ENCODE data around the gene TXNDC5. TPM values are rescaled to one million over a fixed set of nuclear protein-coding genes. Genes with fewer than 3 reads are reported as not detected.

The TXNDC5 gene
- total RNA-seq, 1 experiment from 2014 or later = 128 TPM

DNA sequence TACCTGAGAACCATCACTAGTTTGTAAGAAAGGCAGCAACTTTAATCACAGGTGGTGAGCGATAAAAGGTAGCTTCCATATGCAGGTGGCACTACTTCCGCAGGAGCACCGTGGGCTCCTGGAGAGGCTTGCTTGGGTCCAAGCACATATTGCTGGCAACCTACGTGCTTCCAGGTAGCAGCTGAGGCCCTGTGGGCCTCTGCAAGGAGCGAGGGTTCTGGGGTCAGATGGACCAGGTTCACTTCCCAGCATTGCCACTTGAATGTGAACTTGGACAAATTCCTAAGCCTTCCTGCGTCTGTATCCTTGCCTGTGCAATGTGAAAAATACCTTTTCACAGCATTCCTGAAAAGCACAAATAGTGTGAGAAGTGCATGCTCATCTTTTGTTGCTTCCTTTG is 31.0 kb downstream of the TXNDC5 start:
- Histone ChIP-seq H3K4me3 (no peak overlapping the region), H3K27me3 (no peaks in the 10 kb centered on the region), H3K27ac (no peak overlapping the region), H3K9me3 (replicated peaks) (no peaks in the 10 kb centered on the region), H3K4me1 (no peaks in the 10 kb centered on the region), H3K36me3 (peaks cover 3% of the 10 kb centered on the region; the same call in 1 of the 2 replicates)
- no peak for DNase-seq

DNA sequence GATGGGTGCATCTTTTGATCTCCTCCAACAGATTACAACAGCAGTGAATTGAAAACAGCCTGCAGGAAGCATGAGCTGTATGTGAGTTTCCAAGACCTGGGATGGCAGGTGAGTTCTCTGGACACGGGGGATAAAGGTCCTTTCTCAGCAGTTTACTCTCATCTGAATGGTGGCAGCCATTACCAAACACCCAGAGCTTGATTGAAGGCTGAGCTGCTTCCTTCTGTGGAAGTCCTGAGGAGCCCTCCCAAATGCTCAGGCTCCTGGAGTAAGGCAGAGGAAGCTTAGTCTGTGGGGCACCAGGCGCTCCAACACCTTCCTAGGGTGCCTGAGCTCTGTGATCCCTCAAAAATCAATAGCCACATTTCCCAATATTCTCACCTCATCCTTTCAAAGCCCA is 31.5 kb downstream of the TXNDC5 start:
- H3K4me1 ChIP-seq = no peaks in the 10 kb centered on the region
- H3K9me3 ChIP-seq (replicated peaks) = no peaks in the 10 kb centered on the region
- no peak overlapping the region for H3K27ac ChIP-seq
- no peaks in the 10 kb centered on the region for H3K27me3 ChIP-seq
- no peaks in the 10 kb centered on the region; the same call in 1 of the 2 replicates for H3K36me3 ChIP-seq
- no peak overlapping the region for H3K4me3 ChIP-seq
- no peak for DNase-seq

DNA sequence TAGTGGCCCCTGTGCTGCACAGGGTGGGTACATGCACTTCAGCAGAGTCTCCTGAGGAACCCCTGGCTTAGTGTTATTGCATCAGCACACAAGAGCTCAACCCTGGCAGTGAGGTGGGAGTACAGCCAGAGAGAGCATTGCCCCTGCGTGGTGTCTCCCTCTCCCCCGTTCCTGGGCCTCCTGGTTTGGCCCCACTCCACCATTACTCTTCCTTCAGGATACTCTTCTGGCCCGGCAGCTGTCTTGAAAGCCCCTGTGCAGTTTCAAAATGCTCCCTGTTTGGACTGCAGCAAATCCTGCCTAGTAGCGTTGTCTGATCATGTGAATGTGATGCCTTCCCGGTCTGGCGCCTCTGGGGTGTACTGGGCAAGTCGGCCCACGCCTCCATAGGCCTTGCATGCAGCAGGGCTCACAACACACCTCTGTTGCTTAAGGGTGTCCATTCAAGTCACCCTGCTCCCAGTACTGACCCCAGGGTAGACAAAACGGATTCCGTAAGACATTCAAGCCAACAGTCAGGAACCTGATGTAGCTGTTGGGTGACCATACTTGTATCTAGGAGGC is 32.1 kb downstream of the TXNDC5 start:
- Histone ChIP-seq H3K9me3 (replicated peaks) (no peaks in the 10 kb centered on the region), H3K4me1 (no peaks in the 10 kb centered on the region), H3K36me3 (no peaks in the 10 kb centered on the region; the same call in 1 of the 2 replicates), H3K27ac (no peak overlapping the region), H3K27me3 (no peaks in the 10 kb centered on the region), H3K4me3 (no peak overlapping the region)
- DNase-seq = no peak

DNA sequence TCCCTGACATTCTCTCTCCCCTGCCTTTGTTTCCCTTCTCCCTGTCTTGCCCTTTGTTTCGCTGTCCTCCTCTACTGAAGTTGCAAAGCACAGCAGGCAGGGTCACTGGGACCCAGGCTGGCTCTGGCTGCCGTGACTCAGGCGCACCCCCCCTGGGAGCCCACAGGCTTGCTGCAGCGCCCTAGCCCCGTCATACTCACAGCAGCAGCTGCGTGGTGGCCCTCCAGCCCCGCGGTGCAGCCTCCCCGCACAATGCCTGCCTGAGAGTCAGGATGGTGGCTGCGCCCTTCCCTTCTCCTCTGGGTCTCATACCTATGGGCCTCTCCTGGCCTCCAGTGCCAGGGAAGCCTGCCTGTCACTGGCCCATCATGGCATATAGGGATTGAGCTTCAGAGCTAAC is 41.7 kb downstream of the TXNDC5 start:
- no peak overlapping the region for H3K27ac ChIP-seq
- DNase-seq = peak; percentile 3 to 4

DNA sequence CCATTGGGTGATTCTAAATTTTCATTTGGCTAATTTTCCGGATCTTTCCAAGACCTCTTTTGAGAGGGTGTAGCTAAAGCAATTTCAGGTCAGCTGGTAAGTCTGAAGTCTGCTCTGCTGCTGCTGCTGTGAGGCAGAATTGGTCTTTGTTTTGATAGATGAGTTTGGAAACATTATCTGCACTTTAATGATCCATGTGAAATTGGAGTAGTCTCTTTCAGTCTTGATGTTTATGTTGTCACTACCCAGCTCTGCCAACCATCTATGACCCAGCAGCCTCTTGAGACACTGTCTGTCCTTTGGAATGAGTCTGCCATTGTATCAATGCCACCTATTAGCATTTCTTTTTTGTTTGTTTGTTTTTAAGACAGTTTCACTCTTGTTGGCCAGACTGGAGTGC is 44.1 kb downstream of the TXNDC5 start:
- Histone ChIP-seq H3K36me3 (no peaks in the 10 kb centered on the region), H3K27me3 (no peaks in the 10 kb centered on the region), H3K27ac (no peak overlapping the region), H3K4me1 (no peaks in the 10 kb centered on the region), H3K4me3 (no peak overlapping the region), H3K9me3 (replicated peaks) (no peaks in the 10 kb centered on the region)
- no peak for DNase-seq

More for the DNA sequence above, 41.7 kb downstream of the TXNDC5 start:
- H3K4me3 ChIP-seq = no peak overlapping the region
- no peaks in the 10 kb centered on the region for H3K36me3 ChIP-seq
- H3K9me3 ChIP-seq (replicated peaks) = no peaks in the 10 kb centered on the region
- no peaks in the 10 kb centered on the region for H3K27me3 ChIP-seq
- no peaks in the 10 kb centered on the region for H3K4me1 ChIP-seq

DNA sequence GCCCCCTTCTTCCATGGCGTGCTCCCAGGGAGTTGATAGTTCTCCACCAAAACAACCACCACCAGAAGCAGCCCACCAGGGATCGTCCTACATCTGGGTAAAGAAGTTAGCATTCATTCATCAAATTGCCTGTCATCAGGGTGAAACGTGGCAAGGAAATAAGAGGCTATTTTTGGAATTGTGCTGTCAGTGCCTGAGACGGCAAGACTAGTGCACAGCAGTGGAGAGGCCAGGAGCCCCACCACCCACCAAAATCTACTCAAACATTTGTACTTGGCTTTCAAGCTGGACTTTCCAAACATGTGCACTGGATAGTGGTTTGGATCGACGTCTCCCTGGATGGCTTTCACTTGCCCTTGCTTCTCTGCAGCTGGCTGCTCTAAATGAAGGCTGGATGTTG is 44.8 kb downstream of the TXNDC5 start:
- no peaks in the 10 kb centered on the region for H3K36me3 ChIP-seq
- DNase-seq = no peak
- no peaks in the 10 kb centered on the region for H3K4me1 ChIP-seq
- H3K4me3 ChIP-seq = no peak overlapping the region
- H3K27me3 ChIP-seq = no peaks in the 10 kb centered on the region
- no peaks in the 10 kb centered on the region for H3K9me3 ChIP-seq (replicated peaks)
- H3K27ac ChIP-seq = no peak overlapping the region

DNA sequence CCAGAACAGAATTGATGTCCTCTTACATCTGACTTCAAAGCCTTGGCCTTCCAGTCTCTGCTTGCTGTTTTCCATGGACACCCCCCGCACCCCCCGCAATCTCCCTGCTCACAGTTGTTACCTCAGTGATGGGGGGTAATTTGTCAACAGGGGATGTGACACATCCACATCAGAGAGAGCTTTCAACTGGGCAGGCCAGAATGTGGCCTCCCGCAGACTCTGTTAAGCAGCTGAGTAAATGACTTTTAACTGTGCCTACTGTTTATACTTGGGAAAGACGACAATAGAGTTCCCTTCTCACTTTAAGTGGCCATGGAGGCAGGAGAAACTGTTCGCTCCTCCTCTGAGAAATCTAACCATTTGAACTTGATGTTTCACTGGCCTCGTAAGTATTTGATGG is 51.0 kb downstream of the TXNDC5 start:
- Histone ChIP-seq H3K4me3 (no peak overlapping the region), H3K4me1 (no peaks in the 10 kb centered on the region), H3K36me3 (no peaks in the 10 kb centered on the region), H3K9me3 (replicated peaks) (no peaks in the 10 kb centered on the region), H3K27ac (no peak overlapping the region), H3K27me3 (no peaks in the 10 kb centered on the region)
- DNase-seq = no peak

DNA sequence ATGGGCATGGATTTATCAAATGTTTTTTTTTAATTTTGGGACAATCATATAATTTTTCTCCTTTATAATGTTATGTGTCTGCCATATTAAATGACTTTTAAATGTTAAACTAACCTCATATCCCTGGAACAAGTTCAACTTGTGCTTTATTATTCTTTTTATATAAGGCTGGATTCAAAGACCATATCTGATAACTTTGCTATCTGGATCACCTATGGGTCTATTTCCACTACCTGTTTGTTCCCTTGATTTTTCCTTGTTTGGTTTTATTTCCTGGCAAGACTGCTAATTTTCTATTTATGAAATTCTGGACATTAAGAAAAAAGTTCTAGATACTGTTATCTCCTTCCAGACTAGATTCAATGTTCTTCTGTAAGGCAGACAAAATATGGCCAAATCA is 58.8 kb downstream of the TXNDC5 start:
- peaks cover 6% of the 10 kb centered on the region for H3K4me1 ChIP-seq
- H3K4me3 ChIP-seq = no peak overlapping the region
- no peaks in the 10 kb centered on the region for H3K27me3 ChIP-seq
- H3K36me3 ChIP-seq = no peaks in the 10 kb centered on the region
- DNase-seq = no peak
- no peak overlapping the region for H3K27ac ChIP-seq
- no peaks in the 10 kb centered on the region for H3K9me3 ChIP-seq (replicated peaks)

DNA sequence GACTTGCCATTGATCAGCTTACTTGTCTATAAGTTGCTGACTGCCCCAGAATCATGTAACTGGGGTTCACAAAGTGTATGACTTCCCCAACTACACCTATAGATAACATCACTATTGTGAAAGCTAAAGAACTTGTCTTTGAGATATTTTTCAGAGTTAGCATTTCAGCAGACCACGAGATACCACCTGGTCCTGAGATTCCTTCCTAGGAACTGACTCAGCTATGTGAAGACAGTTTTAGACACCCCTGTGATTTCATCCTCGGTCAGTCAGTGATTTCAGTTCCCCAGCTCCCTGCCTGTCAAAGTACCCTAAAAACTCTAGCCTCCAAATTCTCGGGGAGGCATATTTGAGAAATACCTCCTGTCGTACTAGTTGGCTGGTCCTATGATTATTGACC is 62.4 kb downstream of the TXNDC5 start:
- DNase-seq = no peak
- Histone ChIP-seq H3K27ac (no peak overlapping the region), H3K27me3 (no peaks in the 10 kb centered on the region), H3K4me3 (no peak overlapping the region), H3K4me1 (peaks cover 8% of the 10 kb centered on the region), H3K36me3 (no peaks in the 10 kb centered on the region), H3K9me3 (replicated peaks) (no peaks in the 10 kb centered on the region)

DNA sequence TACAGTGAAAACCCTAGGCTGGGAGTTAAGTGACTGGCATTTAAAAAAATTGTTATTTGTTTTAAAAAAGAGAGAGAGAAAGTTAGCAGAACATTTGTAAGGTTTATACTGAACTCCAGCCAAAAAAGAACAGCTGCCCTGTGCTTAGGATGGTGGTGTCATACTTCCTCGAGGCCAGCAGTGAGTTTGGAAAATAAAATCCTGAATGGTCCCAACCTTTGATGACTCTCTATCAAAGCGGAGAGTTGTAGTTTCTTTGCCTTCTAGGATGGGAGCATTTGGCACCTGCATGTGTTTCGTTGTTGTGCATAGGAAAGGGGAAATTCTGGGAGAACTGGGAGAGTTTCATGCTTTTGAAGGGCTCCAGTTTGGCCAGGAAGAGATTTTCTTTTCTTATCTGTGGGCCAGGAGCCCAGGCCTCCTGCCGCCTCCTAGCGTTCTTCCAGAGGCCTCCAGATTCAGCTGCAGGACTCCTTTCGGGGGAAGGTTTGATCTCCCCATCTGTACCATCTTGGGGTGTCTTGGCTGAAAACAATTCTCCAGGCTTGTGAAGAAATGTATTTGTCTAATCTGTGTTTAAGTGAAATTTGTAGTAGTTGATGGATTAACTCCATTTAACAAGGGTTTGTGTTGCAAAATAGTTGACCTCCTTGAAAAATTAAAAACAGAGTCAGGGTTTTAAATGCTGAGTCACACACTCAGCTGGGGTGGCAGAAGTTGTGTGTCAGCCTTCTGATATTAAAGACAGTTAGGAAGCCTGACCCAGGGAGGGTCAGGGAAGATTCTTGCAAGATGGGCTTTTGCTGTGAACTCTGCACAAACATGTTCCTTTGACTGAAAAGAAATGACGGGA is 63.4 kb downstream of the TXNDC5 start:
- H3K9me3 ChIP-seq (replicated peaks) = no peaks in the 10 kb centered on the region
- H3K27me3 ChIP-seq = no peaks in the 10 kb centered on the region
- peak overlapping the region; percentile 11; the same call in 1 of the 2 replicates for H3K27ac ChIP-seq
- H3K36me3 ChIP-seq = no peaks in the 10 kb centered on the region
- no peak overlapping the region for H3K4me3 ChIP-seq
- DNase-seq = peak; percentile 7 to 39
- H3K4me1 ChIP-seq = peaks cover 8% of the 10 kb centered on the region

DNA sequence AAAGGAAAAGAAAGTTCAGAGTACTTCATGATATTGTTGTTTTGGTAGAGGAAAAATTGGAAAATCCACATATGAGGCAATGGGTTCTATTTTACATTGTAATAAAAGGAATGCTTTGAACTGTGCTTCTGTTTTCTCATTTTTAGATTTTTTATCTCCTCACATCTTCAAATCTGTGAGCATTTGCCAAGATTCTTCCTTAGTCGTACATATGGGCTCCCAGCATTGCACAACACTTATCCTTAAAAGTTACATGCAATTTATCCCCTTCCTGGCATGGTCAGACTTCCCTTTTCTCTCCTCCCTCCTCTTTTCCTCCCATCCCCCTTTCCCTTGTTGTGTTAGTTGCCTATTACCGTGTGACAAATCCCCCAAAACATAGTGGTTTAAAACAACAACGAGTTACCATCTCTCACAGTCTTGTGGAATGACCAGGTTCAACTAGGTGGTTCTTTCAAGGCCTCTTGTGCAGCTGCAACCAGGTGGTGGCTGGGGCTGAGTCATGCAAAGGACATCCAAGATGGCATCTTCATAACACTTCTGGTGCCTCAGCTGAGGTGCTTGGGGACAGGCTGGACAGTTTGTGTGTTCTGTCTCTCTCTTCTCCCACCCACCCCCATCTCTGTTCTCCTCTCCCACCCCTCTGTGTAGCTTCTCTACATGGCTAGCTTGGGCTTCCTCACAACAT is 68.7 kb downstream of the TXNDC5 start:
- no peaks in the 10 kb centered on the region for H3K27me3 ChIP-seq
- no peak overlapping the region for H3K27ac ChIP-seq
- H3K4me3 ChIP-seq = no peak overlapping the region
- H3K4me1 ChIP-seq = peaks cover 3% of the 10 kb centered on the region; the same call in 1 of the 2 replicates
- DNase-seq = no peak
- no peaks in the 10 kb centered on the region for H3K9me3 ChIP-seq (replicated peaks)
- no peaks in the 10 kb centered on the region for H3K36me3 ChIP-seq

DNA sequence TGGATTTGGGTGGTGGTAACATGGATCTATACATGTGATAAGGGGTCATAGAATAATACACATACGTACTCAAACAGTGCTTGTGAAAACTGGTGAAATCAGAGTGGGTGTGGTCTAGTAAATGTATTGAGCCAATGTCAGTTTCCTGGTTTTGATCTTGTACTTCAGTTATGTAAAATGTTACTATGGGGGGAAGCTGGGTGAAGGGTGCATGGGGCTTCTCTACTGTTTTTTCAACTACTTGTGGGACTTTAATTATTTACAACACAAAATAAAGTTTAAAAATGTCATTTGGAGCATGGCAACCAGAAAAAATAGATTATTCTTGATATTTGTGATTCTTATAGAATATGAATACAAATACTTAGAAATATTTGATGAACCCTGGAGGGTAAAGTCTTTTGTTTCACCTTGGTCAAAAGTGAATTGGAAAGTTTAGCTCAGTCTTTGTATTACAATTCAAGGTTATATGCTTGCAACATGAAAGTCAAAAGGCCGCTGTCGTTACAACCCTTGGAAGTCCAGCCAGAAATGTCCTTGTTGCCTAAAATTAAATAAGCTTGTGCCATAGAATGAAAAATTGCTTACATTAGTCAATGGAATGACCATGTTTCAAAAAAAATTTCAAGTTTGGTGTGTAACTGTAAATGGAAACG is 74.1 kb downstream of the TXNDC5 start:
- Histone ChIP-seq H3K27me3 (no peaks in the 10 kb centered on the region), H3K36me3 (no peaks in the 10 kb centered on the region), H3K4me3 (no peak overlapping the region), H3K4me1 (no peaks in the 10 kb centered on the region), H3K27ac (no peak overlapping the region), H3K9me3 (replicated peaks) (no peaks in the 10 kb centered on the region)
- no peak for DNase-seq

DNA sequence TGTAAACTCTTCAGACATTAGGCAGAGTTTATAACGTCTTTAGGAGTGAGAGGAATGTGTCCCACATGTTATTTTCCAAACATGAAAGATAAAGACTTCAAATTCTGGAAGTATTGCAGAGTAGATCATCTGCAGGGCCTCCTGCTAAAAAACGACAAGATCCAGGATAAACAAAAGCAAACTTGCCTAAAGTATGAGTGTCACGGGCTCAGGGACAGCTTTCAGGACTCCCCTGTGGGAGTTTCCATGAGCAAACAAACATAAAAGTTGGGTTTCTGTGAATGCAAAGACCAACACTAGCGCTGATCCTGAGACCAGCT is 76.9 kb downstream of the TXNDC5 start:
- Histone ChIP-seq H3K9me3 (replicated peaks) (no peaks in the 10 kb centered on the region), H3K27ac (no peak overlapping the region), H3K27me3 (no peaks in the 10 kb centered on the region), H3K4me1 (no peaks in the 10 kb centered on the region), H3K4me3 (no peak overlapping the region), H3K36me3 (no peaks in the 10 kb centered on the region)
- no peak for DNase-seq

DNA sequence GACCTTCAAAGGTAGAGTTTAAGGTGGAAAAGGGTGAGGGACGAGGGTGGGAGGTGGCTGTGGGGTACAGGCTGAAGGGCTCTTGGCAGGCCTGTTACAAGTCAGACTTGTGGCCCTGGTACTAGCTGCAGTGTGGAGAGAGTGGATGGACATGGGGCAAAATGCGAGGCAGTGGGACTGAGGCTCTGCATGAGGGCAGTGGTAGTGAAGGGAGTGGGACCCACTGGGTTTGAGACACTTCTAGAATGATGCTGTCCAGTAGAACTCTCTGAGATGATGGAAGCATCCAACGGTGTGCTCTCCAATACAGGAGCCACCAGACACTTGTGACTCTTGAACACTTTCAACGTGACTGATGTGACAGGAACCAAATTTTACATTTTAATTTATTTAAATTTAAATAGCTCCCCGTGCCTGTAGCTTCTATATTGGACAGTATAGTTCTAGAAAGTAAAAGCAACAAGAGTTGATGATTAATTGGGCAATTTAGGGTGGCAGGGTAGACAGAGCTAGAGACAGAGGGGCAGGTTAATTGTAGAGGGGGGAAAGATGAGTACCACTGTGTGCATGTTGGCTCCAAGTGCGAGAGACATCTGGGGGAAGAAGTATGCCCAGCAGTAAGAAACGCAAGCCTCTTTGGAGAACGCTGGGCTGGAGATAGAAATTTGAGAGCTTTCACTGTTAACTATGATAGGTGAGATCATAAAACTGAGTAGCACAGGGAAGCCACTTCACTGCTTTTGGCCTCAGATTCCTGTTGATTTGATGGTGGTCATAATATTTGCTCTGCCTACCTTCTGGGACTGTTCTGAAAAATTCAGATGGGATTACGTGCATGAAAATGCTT is 77.5 kb downstream of the TXNDC5 start:
- Histone ChIP-seq H3K36me3 (no peaks in the 10 kb centered on the region), H3K4me3 (no peak overlapping the region), H3K27ac (no peak overlapping the region), H3K27me3 (no peaks in the 10 kb centered on the region), H3K9me3 (replicated peaks) (no peaks in the 10 kb centered on the region), H3K4me1 (no peaks in the 10 kb centered on the region)
- DNase-seq = no peak
